ENCODE measurements around the gene MED13L. TPM values are rescaled to one million over a fixed set of nuclear protein-coding genes. Genes with fewer than 3 reads are reported as not detected.

The MED13L gene
- total and polyA plus RNA-seq, 2 of the 4 experiments (the other 2 are of a cell fraction) = 17.9 to 49.1 TPM

- Histone ChIP-seq H3K9me1 (ENCODE audit: insufficient read depth, low read length) (no peaks in the 10 kb centered on the region), H3K23ac (ENCODE audit: low read depth, low read length) (no peak overlapping the region), H3K27ac (ENCODE audit: insufficient read depth, low read length) (no peak overlapping the region), H4K91ac (ENCODE audit: insufficient read depth, low read depth, low read length) (no peak overlapping the region), H3K56ac (ENCODE audit: extremely low read depth, insufficient read depth, low read length) (no peak overlapping the region), H3K4me3 (ENCODE audit: insufficient read depth, low read depth, low read length) (no peak overlapping the region), H3K79me1 (ENCODE audit: low read depth in 1 of 2, low read length in 2 of 2) (no peaks in the 10 kb centered on the region), H3K4ac (ENCODE audit: low read depth, low read length) (no peak overlapping the region), H2BK5ac (ENCODE audit: low read depth, low read length, poor library complexity, severe bottlenecking) (no peak overlapping the region), H4K5ac (ENCODE audit: low read depth, low read length) (no peak overlapping the region), H2AFZ (replicated peaks; ENCODE audit: low read length, poor library complexity) (no peak overlapping the region), H4K20me1 (ENCODE audit: insufficient read depth, low read length) (no peaks in the 10 kb centered on the region), H3K9me3 (ENCODE audit: control insufficient read depth, insufficient read depth, low read length) (peaks cover 7% of the 10 kb centered on the region), H2BK120ac (ENCODE audit: low read depth, low read length) (no peak overlapping the region), H3K9ac (ENCODE audit: low read depth, low read length) (no peak overlapping the region), H3K18ac (ENCODE audit: low read depth, low read length) (no peak overlapping the region), H2AK9ac (replicated peaks; ENCODE audit: low read depth, low read length, poor library complexity) (no peak overlapping the region), H4K8ac (ENCODE audit: low read depth in 2 of 2, low read length in 2 of 2) (no peak overlapping the region), H3K4me1 (ENCODE audit: control insufficient read depth, insufficient read depth, low read length) (peaks cover 3% of the 10 kb centered on the region), H3K14ac (replicated peaks; ENCODE audit: low read depth, low read length) (no peak overlapping the region), H3K4me2 (ENCODE audit: low read depth, low read length) (no peak overlapping the region), H3K36me3 (ENCODE audit: control insufficient read depth, insufficient read depth, low read length) (no peaks in the 10 kb centered on the region), H3K27me3 (ENCODE audit: control insufficient read depth, insufficient read depth, low read length) (peaks cover 18% of the 10 kb centered on the region), H2AK5ac (ENCODE audit: low read depth, low read length) (0 out of 2 replicates have a peak overlapping the region, but pooled peaks have one; percentile 7), H2BK15ac (ENCODE audit: low read depth, low read length) (peak overlapping the region; percentile 3; the same call in 1 of the 3 replicates), H2BK20ac (ENCODE audit: low read depth, low read length) (no peak overlapping the region)
- ChIA-PET CTCF (interaction anchor here (0.6 kb wide), 1 partner anchor 789 kb away, joined by 3 read pairs; no protein-coding TSS in a partner anchor), POLR2A (ENCODE audit: unreplicated experiment) (no interaction called here)
- no CpG with 5 or more reads among the region's 3 CpGs for WGBS, 2 experiments (ENCODE audit: extremely low coverage in 2 of 2, insufficient read length in 1 of 2)
- intact Hi-C loops (cut with micrococcal nuclease) (loop anchor here (5.0 kb wide), 1 partner anchor 1753 kb away; no protein-coding TSS in a partner anchor), in situ Hi-C loops (cut with MboI; ENCODE audit: low sequenced_read_pairs) (no loop called here), dilution Hi-C loops (cut with HindIII; ENCODE audit: low sequenced_read_pairs, unreplicated experiment) (no loop called here)
- DNase-seq = peak; percentile 31
- peak; percentile 76 for ATAC-seq (ENCODE audit: low read depth)
- TF ChIP-seq BHLHE40 (IDR thresholded peaks at IDR 0.05; ENCODE audit: low read depth, low read length) (no peak), CTCF (conservative IDR thresholded peaks at IDR 0.05; ENCODE audit: low read depth, low read length) (no peak), SMC3 (IDR thresholded peaks at IDR 0.05; ENCODE audit: low read depth, low read length) (no peak), POLR2A (IDR thresholded peaks at IDR 0.05; ENCODE audit: low read depth, low read length) (no peak), CHD1 (IDR thresholded peaks at IDR 0.05; ENCODE audit: low read depth, low read length) (no peak), MAFK (IDR thresholded peaks at IDR 0.05; ENCODE audit: low read depth, low read length) (no peak), MAZ (IDR thresholded peaks at IDR 0.05; ENCODE audit: borderline replicate concordance, low read depth, low read length) (no peak), USF2 (IDR thresholded peaks at IDR 0.05; ENCODE audit: low read depth, low read length) (no peak), RAD21 (IDR thresholded peaks at IDR 0.05; ENCODE audit: low read length) (no peak), NFE2L2 (IDR thresholded peaks at IDR 0.05; ENCODE audit: low read depth, low read length) (no peak)
- no TSS peak for BruUV-seq (replicated peaks)
Observed at GRCh38 chr12:115920395-115921183, 356.9 kb downstream of the MED13L start.
